Tibial nerve (tissue), 4 donors: ENCODE measurements around the gene COL4A1. TPM values are rescaled to one million over a fixed set of nuclear protein-coding genes. Genes with fewer than 3 reads are reported as not detected.

Experiments used
- DNase-seq, 2 donors: peaks; one replicate each; pipeline ENCODE4 v3.0.0-alpha.2; 2019; ENCODE audit warnings: low spot score in 2 of 2
- H3K27ac ChIP-seq, 4 donors: fragments of 200-600 bp; sonication (generic) in 3 of 4; one replicate each; pipeline ENCODE4 v1.5.1; 2017 to 2019; ENCODE audit warnings: mild to moderate bottlenecking in 1 of 4
- H3K27me3 ChIP-seq, 2 donors: fragments of 200-600 bp; sonication (generic) in 1 of 2; one replicate each; pipeline versions ENCODE4 v1.5.1 to v1.6.0; 2017 to 2019
- H3K36me3 ChIP-seq, 3 donors: fragments of 200-600 bp; sonication (generic); one replicate each; pipeline ENCODE4 v1.5.1; 2018 to 2019
- H3K4me1 ChIP-seq, 4 donors: fragments of 200-600 bp; sonication (generic) in 3 of 4; one replicate each; pipeline ENCODE4 v1.5.1; 2017 to 2019
- H3K4me3 ChIP-seq, 4 donors: fragments of 200-600 bp; sonication (generic) in 3 of 4; one replicate each; pipeline ENCODE4 v1.5.1; 2017 to 2019; ENCODE audit warnings: mild to moderate bottlenecking in 1 of 4, moderate library complexity in 1 of 4
- H3K9me3 ChIP-seq, 4 donors: fragments of 200-600 bp; sonication (generic) in 3 of 4; one replicate each; pipeline ENCODE4 v1.5.1; 2017 to 2019
- CTCF ChIP-seq, 5 experiments: fragments of 200-600 bp in 3 of 5; fragments of 450-650 bp in 2 of 5; sonication (generic) in 3 of 5; IDR thresholded peaks; one replicate each; pipeline ENCODE4 v1.5.1; 2016 to 2019; ENCODE audit warnings: antibody characterized with exemption in 5 of 5, mild to moderate bottlenecking in 3 of 5, moderate library complexity in 2 of 5
- EP300 ChIP-seq, 2 donors: sonication (generic); formaldehyde crosslinking; IDR thresholded peaks; one replicate each; pipeline ENCODE4 v1.6.1; 2017; ENCODE audit warnings: antibody characterized with exemption in 2 of 2, mild to moderate bottlenecking in 1 of 2
- POLR2A ChIP-seq, 2 donors: fragments of 450-650 bp; IDR thresholded peaks; one replicate each; pipeline ENCODE4 v1.6.1; 2017; ENCODE audit warnings: antibody characterized with exemption in 2 of 2, mild to moderate bottlenecking in 2 of 2, moderate library complexity in 2 of 2
- WGBS, 2 donors: methylation state at CpG; one replicate each; pipeline ENCODE4 v1.1.5; 2018; 5-methylcytosine and 5-hydroxymethylcytosine counted together
- total RNA-seq, 4 donors: library from RNA; depleted of rRNA; stranded (reverse); fragments of >200 nt; gene quantifications; one replicate each; pipeline ENCODE4 v1.1.0, GENCODE V29; 2016

Gene COL4A1
- total RNA-seq, 4 donors from 2014 or later, result 385 to 583 (median 526) TPM

GRCh38 chr13:110265682-110266430 lies 41.1 kb downstream of the COL4A1 start:
- 36 to 48% methylated on average over 34 to 38 of the region's 38 CpGs for WGBS, 2 donors

GRCh38 chr13:110265341-110265681 lies 41.6 kb downstream of the COL4A1 start:
- Histone ChIP-seq H3K4me3 (no peak overlapping the region), H3K27ac (peak overlapping the region in 3 of 4 donors; percentile 37 to 78 (median 70)), H3K36me3 (peaks cover 0 to 4% (median 0%) of the 10 kb centered on the region in 3 donors), H3K4me1 (peaks cover 0 to 92% (median 52%) of the 10 kb centered on the region in 4 donors), H3K27me3 (no peaks in the 10 kb centered on the region), H3K9me3 (no peaks in the 10 kb centered on the region)
- WGBS, 2 donors, result 63 to 70% methylated on average over 6 of the region's 6 CpGs
- TF ChIP-seq EP300 (IDR thresholded peaks at IDR 0.05) (peak in 1 of 2 donors; percentile 53), POLR2A (IDR thresholded peaks at IDR 0.05) (no peak), CTCF (IDR thresholded peaks at IDR 0.05) (no peak)
- no peak for DNase-seq

More at GRCh38 chr13:110265682-110266430, 41.1 kb downstream of the COL4A1 start:
- Histone ChIP-seq H3K27ac (peak overlapping the region in 3 of 4 donors; percentile 37 to 78 (median 70)), H3K9me3 (no peaks in the 10 kb centered on the region), H3K4me1 (peaks cover 0 to 98% (median 52%) of the 10 kb centered on the region in 4 donors), H3K4me3 (peak overlapping the region in 1 of 4 donors; percentile 26), H3K36me3 (peaks cover 0 to 4% (median 0%) of the 10 kb centered on the region in 3 donors), H3K27me3 (no peaks in the 10 kb centered on the region)
- TF ChIP-seq POLR2A (IDR thresholded peaks at IDR 0.05) (no peak), EP300 (IDR thresholded peaks at IDR 0.05) (peak in 1 of 2 donors; percentile 49), CTCF (IDR thresholded peaks at IDR 0.05) (no peak)
- DNase-seq, result no peak

- WGBS, 2 donors, result 74 to 79% methylated on average over 12 of the region's 12 CpGs
- Histone ChIP-seq H3K9me3 (no peaks in the 10 kb centered on the region), H3K4me3 (no peak overlapping the region), H3K36me3 (peaks cover 0 to 4% (median 0%) of the 10 kb centered on the region in 3 donors), H3K27me3 (no peaks in the 10 kb centered on the region), H3K27ac (peak overlapping the region in 3 of 4 donors; percentile 47 to 78 (median 70)), H3K4me1 (peaks cover 0 to 92% (median 51%) of the 10 kb centered on the region in 4 donors)
- TF ChIP-seq POLR2A (IDR thresholded peaks at IDR 0.05), result no peak
- no peak for TF ChIP-seq CTCF (IDR thresholded peaks at IDR 0.05)
- no peak for TF ChIP-seq EP300 (IDR thresholded peaks at IDR 0.05)
- DNase-seq, result no peak
Measured at GRCh38 chr13:110264685-110265275, 42.2 kb downstream of the COL4A1 start.

GRCh38 chr13:110263888-110264287 lies 43.1 kb downstream of the COL4A1 start:
- TF ChIP-seq CTCF (IDR thresholded peaks at IDR 0.05), result no peak
- peak in 1 of 2 donors; percentile 61 for TF ChIP-seq EP300 (IDR thresholded peaks at IDR 0.05)
- Histone ChIP-seq H3K4me3 (no peak overlapping the region), H3K27ac (peak overlapping the region; percentile 7 to 78 (median 58)), H3K9me3 (no peaks in the 10 kb centered on the region), H3K27me3 (no peaks in the 10 kb centered on the region), H3K36me3 (peaks cover 0 to 4% (median 0%) of the 10 kb centered on the region in 3 donors), H3K4me1 (peaks cover 0 to 92% (median 53%) of the 10 kb centered on the region in 4 donors)
- WGBS, 2 donors, result 25 to 40% methylated on average over 5 of the region's 5 CpGs
- no peak for DNase-seq

GRCh38 chr13:110263404-110263803 lies 43.6 kb downstream of the COL4A1 start:
- H3K4me3 ChIP-seq, result no peak overlapping the region
- H3K27ac ChIP-seq, result peak overlapping the region in 3 of 4 donors; percentile 1 to 78 (median 70)
- H3K9me3 ChIP-seq, result no peaks in the 10 kb centered on the region
- no peaks in the 10 kb centered on the region for H3K27me3 ChIP-seq
- TF ChIP-seq EP300 (IDR thresholded peaks at IDR 0.05) (no peak), POLR2A (IDR thresholded peaks at IDR 0.05) (no peak), CTCF (IDR thresholded peaks at IDR 0.05) (no peak)
- peaks cover 0 to under 1% (median 0%) of the 10 kb centered on the region in 3 donors for H3K36me3 ChIP-seq
- WGBS, 2 donors, result 62 to 76% methylated on average over 5 of the region's 5 CpGs
- no peak for DNase-seq
- peaks cover 0 to 92% (median 53%) of the 10 kb centered on the region in 4 donors for H3K4me1 ChIP-seq
